Calu3 (cell line): ENCODE results near the gene AGPAT3. TPM values are rescaled to one million over a fixed set of nuclear protein-coding genes. Genes with fewer than 3 reads are reported as not detected.

Experiments
- BruUV-seq: library from RNA; stranded (reverse); fragments of 400-500 nt; replicated peaks from 2 replicates; lab custom pipeline; 2021; lab: Mats Ljungman, UMichigan
- CTCF ChIA-PET: fragments of 300-600 bp; sonication (Branson Sonifier 250); formaldehyde crosslinking; loops from one replicate; lab custom pipeline; 2022; ENCODE audit warnings: antibody characterized with exemption; lab: Charles Lee
- DNase-seq: peaks from one replicate; pipeline ENCODE4 v3.0.0; 2022
- H3K27ac Mint-ChIP-seq: one replicate; pipeline ENCODE4 v1.8.0; 2022; ENCODE audit warnings: mixed read lengths; ENCODE audit not compliant: unreplicated experiment
- H3K27me3 Mint-ChIP-seq: one replicate; pipeline ENCODE4 v1.8.0; 2022; ENCODE audit warnings: mixed read lengths; ENCODE audit not compliant: unreplicated experiment
- H3K36me3 Mint-ChIP-seq: one replicate; pipeline ENCODE4 v1.8.0; 2022; ENCODE audit warnings: mild to moderate bottlenecking, moderate library complexity, mixed read lengths; ENCODE audit not compliant: insufficient read depth, unreplicated experiment
- H3K4me1 Mint-ChIP-seq: one replicate; pipeline ENCODE4 v1.8.0; 2022; ENCODE audit warnings: mild to moderate bottlenecking, low read depth, mixed read lengths; ENCODE audit not compliant: unreplicated experiment
- H3K4me3 Mint-ChIP-seq: one replicate; pipeline ENCODE4 v1.8.0; 2022; ENCODE audit warnings: mild to moderate bottlenecking, low read depth, moderate library complexity, mixed read lengths; ENCODE audit not compliant: unreplicated experiment
- H3K9me3 Mint-ChIP-seq: one replicate; pipeline ENCODE4 v1.8.0; 2022; ENCODE audit warnings: low read depth, mixed read lengths; ENCODE audit not compliant: unreplicated experiment
- CTCF ChIP-seq: fragments of 200-600 bp; IDR thresholded peaks from one replicate; pipeline ENCODE4 v1.8.0; 2022; ENCODE audit warnings: antibody characterized with exemption; ENCODE audit not compliant: unreplicated experiment
- intact Hi-C: fragments of 100-400 bp; cut with micrococcal nuclease; formaldehyde crosslinking; loops from one replicate; pipeline ENCODE4 v1.10.0; 2022; ENCODE audit not compliant: unreplicated experiment
- total RNA-seq: library from RNA; stranded (reverse); gene quantifications from 2 replicates; pipeline ENCODE4 v1.2.3, GENCODE V29; 2022

The AGPAT3 gene
- total RNA-seq, 1 experiment from 2014 or later: 61.2 TPM

- CTCF ChIA-PET: interaction anchor here (0.7 to 0.9 kb wide), 4 partner anchors 11 to 107 kb away, joined by 3 to 4 read pairs (median 4); no protein-coding TSS in a partner anchor
- no peaks in the 10 kb centered on the region for H3K9me3 Mint-ChIP-seq
- no TSS peak for BruUV-seq
- no peak for DNase-seq
- peaks cover 8% of the 10 kb centered on the region for H3K4me1 Mint-ChIP-seq
- no peak overlapping the region for H3K4me3 Mint-ChIP-seq
- no peak overlapping the region for H3K27ac Mint-ChIP-seq
- no peak for TF ChIP-seq CTCF
- no peaks in the 10 kb centered on the region for H3K36me3 Mint-ChIP-seq
- no peaks in the 10 kb centered on the region for H3K27me3 Mint-ChIP-seq
- intact Hi-C loops: no loop called here
These were observed 53.4 kb downstream of the AGPAT3 start for GRCh38 chr21:43918385-43918947.

GRCh38 chr21:43919283-43919682, 54.3 kb downstream of the AGPAT3 start:
- DNase-seq: no peak
- TF ChIP-seq CTCF: no peak
- no peaks in the 10 kb centered on the region for H3K9me3 Mint-ChIP-seq
- CTCF ChIA-PET: no interaction called here
- H3K36me3 Mint-ChIP-seq: no peaks in the 10 kb centered on the region
- intact Hi-C loops: no loop called here
- peaks cover 8% of the 10 kb centered on the region for H3K4me1 Mint-ChIP-seq
- no peak overlapping the region for H3K27ac Mint-ChIP-seq
- BruUV-seq: no TSS peak
- H3K27me3 Mint-ChIP-seq: no peaks in the 10 kb centered on the region
- H3K4me3 Mint-ChIP-seq: no peak overlapping the region

- no peak overlapping the region for H3K4me3 Mint-ChIP-seq
- CTCF ChIA-PET: no interaction called here
- intact Hi-C loops: no loop called here
- no peaks in the 10 kb centered on the region for H3K9me3 Mint-ChIP-seq
- TF ChIP-seq CTCF: no peak
- H3K36me3 Mint-ChIP-seq: no peaks in the 10 kb centered on the region
- H3K27me3 Mint-ChIP-seq: no peaks in the 10 kb centered on the region
- no peak for DNase-seq
- peaks cover 8% of the 10 kb centered on the region for H3K4me1 Mint-ChIP-seq
- no peak overlapping the region for H3K27ac Mint-ChIP-seq
- no TSS peak for BruUV-seq
These were observed 55.1 kb downstream of the AGPAT3 start for GRCh38 chr21:43919871-43920801.

- Mint-ChIP-seq H3K9me3 (no peaks in the 10 kb centered on the region), H3K4me3 (no peak overlapping the region), H3K27ac (no peak overlapping the region), H3K27me3 (no peaks in the 10 kb centered on the region), H3K4me1 (peaks cover 8% of the 10 kb centered on the region), H3K36me3 (no peaks in the 10 kb centered on the region)
- no peak for DNase-seq
- intact Hi-C loops: no loop called here
- CTCF ChIA-PET: interaction anchor here (0.5 kb wide), 1 partner anchor 108 kb away, joined by 3 read pairs; no protein-coding TSS in a partner anchor
- no TSS peak for BruUV-seq
- TF ChIP-seq CTCF: no peak
These were observed 56.6 kb downstream of the AGPAT3 start for GRCh38 chr21:43921571-43921978.
